Liver (tissue), 9 donors: ENCODE measurements around the gene NELL1. TPM values are rescaled to one million over a fixed set of nuclear protein-coding genes. Genes with fewer than 3 reads are reported as not detected.
"Not testable (repeated sequence)": the region's sequence is repeated elsewhere in the genome, so short reads cannot be mapped to it uniquely, and the experiment has no call there.

ENCODE experiments used
- DNase-seq: peaks from one replicate; pipeline ENCODE4 v3.0.0-alpha.2; 2017; ENCODE audit warnings: low spot score
- H3K27ac ChIP-seq, 2 donors: one replicate each; pipeline ENCODE4 v1.7.0; 2013; ENCODE audit warnings: inconsistent platforms in 2 of 2, low read length in 2 of 2, control low read depth in 1 of 2, low read depth in 1 of 2, mild to moderate bottlenecking in 1 of 2
- H3K27me3 ChIP-seq, 4 donors: one replicate each; pipeline versions ENCODE4 v1.6.1 to v1.7.0; 2013; ENCODE audit warnings: low read length in 3 of 4, inconsistent platforms in 1 of 4, mild to moderate bottlenecking in 1 of 4, moderate library complexity in 1 of 4; ENCODE audit not compliant: control insufficient read depth in 4 of 4, insufficient read depth in 4 of 4
- H3K36me3 ChIP-seq, 4 donors: one replicate each; pipeline versions ENCODE4 v1.6.1 to v1.7.0; 2013; ENCODE audit warnings: low read length in 3 of 4, mild to moderate bottlenecking in 3 of 4, low read depth in 1 of 4, moderate library complexity in 1 of 4; ENCODE audit not compliant: control insufficient read depth in 4 of 4, insufficient read depth in 3 of 4
- H3K4me1 ChIP-seq, 4 donors: one replicate each; pipeline versions ENCODE4 v1.6.1 to v1.7.0; 2013; ENCODE audit warnings: low read length in 3 of 4, mild to moderate bottlenecking in 3 of 4, moderate library complexity in 1 of 4; ENCODE audit not compliant: control insufficient read depth in 4 of 4, insufficient read depth in 4 of 4
- H3K4me3 ChIP-seq, 3 donors: one replicate each; pipeline versions ENCODE4 v1.6.1 to v1.7.0; 2013; ENCODE audit warnings: low read length in 3 of 3, control low read depth in 1 of 3, low read depth in 1 of 3, mild to moderate bottlenecking in 1 of 3
- H3K9ac ChIP-seq, 2 donors: one replicate each; pipeline ENCODE4 v1.7.0; 2013; ENCODE audit warnings: low read length in 2 of 2, mild to moderate bottlenecking in 2 of 2, moderate library complexity in 2 of 2, control low read depth in 1 of 2, low read depth in 1 of 2
- H3K9me3 ChIP-seq, 4 donors: one replicate each; pipeline versions ENCODE4 v1.6.1 to v1.7.0; 2013; ENCODE audit warnings: low read length in 3 of 4; ENCODE audit not compliant: control insufficient read depth in 4 of 4
- ATF3 ChIP-seq: IDR thresholded peaks from 2 replicates; pipeline ENCODE4 v1.6.1; 2016; ENCODE audit warnings: antibody characterized with exemption
- CTCF ChIP-seq: fragments of 150-350 bp; IDR thresholded peaks from 2 replicates; pipeline ENCODE4 v1.5.1; 2017; ENCODE audit warnings: improper control_type of control experiment, low read depth, low read length; ENCODE audit not compliant: missing input control
- EGR1 ChIP-seq, 2 donors: IDR thresholded peaks; 2 replicates each; pipeline ENCODE4 v1.6.1; 2016 to 2018; ENCODE audit warnings: antibody characterized with exemption in 2 of 2, low read depth in 2 of 2
- FOXA1 ChIP-seq: IDR thresholded peaks from 2 replicates; pipeline ENCODE4 v1.6.1; 2016; ENCODE audit warnings: antibody characterized with exemption
- FOXA2 ChIP-seq: IDR thresholded peaks from 2 replicates; pipeline ENCODE4 v1.6.1; 2016; ENCODE audit warnings: antibody characterized with exemption
- HNF4G ChIP-seq: IDR thresholded peaks from 2 replicates; pipeline ENCODE4 v1.6.1; 2016; ENCODE audit warnings: antibody characterized with exemption
- JUND ChIP-seq, 2 donors: IDR thresholded peaks; 2 replicates each; pipeline ENCODE4 v1.6.1; 2016; ENCODE audit warnings: antibody characterized with exemption in 2 of 2
- MAX ChIP-seq: IDR thresholded peaks from 2 replicates; pipeline ENCODE4 v1.6.1; 2016; ENCODE audit warnings: antibody characterized with exemption
- NR2F2 ChIP-seq: IDR thresholded peaks from 2 replicates; pipeline ENCODE4 v1.6.1; 2016; ENCODE audit warnings: antibody characterized with exemption
- RAD21 ChIP-seq, 2 donors: IDR thresholded peaks; 2 replicates each; pipeline ENCODE4 v1.6.1; 2016; ENCODE audit warnings: antibody characterized with exemption in 2 of 2, mild to moderate bottlenecking in 2 of 2
- REST ChIP-seq: IDR thresholded peaks from 2 replicates; pipeline ENCODE4 v1.6.1; 2016; ENCODE audit warnings: antibody characterized with exemption, mild to moderate bottlenecking
- RXRA ChIP-seq, 2 donors: IDR thresholded peaks; 2 replicates each; pipeline ENCODE4 v1.6.1; 2017 to 2018; ENCODE audit warnings: antibody characterized with exemption in 2 of 2, mild to moderate bottlenecking in 1 of 2
- SP1 ChIP-seq: IDR thresholded peaks from 2 replicates; pipeline ENCODE4 v1.6.1; 2018; ENCODE audit warnings: antibody characterized with exemption, mild to moderate bottlenecking
- TAF1 ChIP-seq: conservative IDR thresholded peaks from 2 replicates; pipeline ENCODE4 v1.6.1; 2016; ENCODE audit warnings: antibody characterized with exemption, mild to moderate bottlenecking
- YY1 ChIP-seq: IDR thresholded peaks from 2 replicates; pipeline ENCODE4 v1.6.1; 2016; ENCODE audit warnings: antibody characterized with exemption, mild to moderate bottlenecking
- ZBTB33 ChIP-seq: IDR thresholded peaks from 2 replicates; pipeline ENCODE4 v1.6.1; 2016; ENCODE audit warnings: antibody characterized with exemption
- WGBS: extraction: QIAGEN DNeasy Blood & Tissue Kit; methylation state at CpG from one replicate; pipeline ENCODE4 v1.1.7; 2013; 5-methylcytosine and 5-hydroxymethylcytosine counted together
- polyA plus RNA-seq, 2 donors: library from polyadenylated mRNA; stranded (reverse) in 1 of 2; unstranded in 1 of 2; fragments of 200-250 nt in 1 of 2; fragments of >200 nt in 1 of 2; fragmentation: Nextera tagmentation in 1 of 2; extraction: Ambion mirVana in 1 of 2; gene quantifications; one replicate each; pipeline versions ENCODE4 v1.2.1 to v1.2.3, GENCODE V29; 2013 to 2015
- total RNA-seq, 2 donors: library from RNA; depleted of rRNA; stranded (reverse); fragments of >200 nt; gene quantifications; one replicate each; pipeline ENCODE4 v1.2.3, GENCODE V29; 2014
- donor health status: healthy.
- donor health status: healthy.
- donor health status: healthy.
- donor health status: healthy.
- donor health status: healthy.

The NELL1 gene
- total and polyA plus RNA-seq, 4 donors, result not detected

- DNase-seq, result no peak
- no peak overlapping the region for H3K9ac ChIP-seq
- H3K36me3 ChIP-seq, result no peaks in the 10 kb centered on the region
- 81% methylated on average over 6 of the region's 6 CpGs for WGBS
- TF ChIP-seq FOXA2, result no peak
- TF ChIP-seq YY1, result no peak
- TF ChIP-seq ZBTB33, result no peak
- TF ChIP-seq REST, result no peak
- no peak for TF ChIP-seq CTCF
- no peak for TF ChIP-seq JUND (IDR thresholded peaks at IDR 0.05)
- no peak for TF ChIP-seq ATF3
- TF ChIP-seq RAD21 (IDR thresholded peaks at IDR 0.05), result no peak
- no peak for TF ChIP-seq HNF4G
- no peak for TF ChIP-seq EGR1 (IDR thresholded peaks at IDR 0.05; ENCODE audit: low read depth in 2 of 2)
- TF ChIP-seq TAF1, result no peak
- TF ChIP-seq RXRA (IDR thresholded peaks at IDR 0.05), result no peak
- TF ChIP-seq MAX, result no peak
- no peak for TF ChIP-seq FOXA1
- no peak for TF ChIP-seq SP1
- TF ChIP-seq NR2F2, result no peak
- H3K9me3 ChIP-seq, result no peaks in the 10 kb centered on the region
- H3K4me3 ChIP-seq, result no peak overlapping the region
- no peak overlapping the region for H3K27ac ChIP-seq
- H3K4me1 ChIP-seq, result no peaks in the 10 kb centered on the region
- no peaks in the 10 kb centered on the region for H3K27me3 ChIP-seq
Observed at GRCh38 chr11:21133722-21134121, 464.3 kb downstream of the NELL1 start.

- no peaks in the 10 kb centered on the region for H3K27me3 ChIP-seq
- no peaks in the 10 kb centered on the region for H3K4me1 ChIP-seq
- no peak overlapping the region for H3K9ac ChIP-seq
- no peaks in the 10 kb centered on the region for H3K36me3 ChIP-seq
- H3K4me3 ChIP-seq, result no peak overlapping the region
- TF ChIP-seq YY1, result no peak
- no peak for TF ChIP-seq RAD21 (IDR thresholded peaks at IDR 0.05)
- TF ChIP-seq SP1, result no peak
- no peak for TF ChIP-seq MAX
- no peak for TF ChIP-seq REST
- no peak for DNase-seq
- WGBS, result 55% methylated on average over 6 of the region's 6 CpGs
- H3K9me3 ChIP-seq, result no peaks in the 10 kb centered on the region
- no peak overlapping the region for H3K27ac ChIP-seq
Observed at GRCh38 chr11:21137803-21138202, 468.4 kb downstream of the NELL1 start.

- not testable (repeated sequence) for H3K27me3 ChIP-seq, H3K9ac ChIP-seq, H3K4me1 ChIP-seq, H3K36me3 ChIP-seq, H3K27ac ChIP-seq, H3K9me3 ChIP-seq, DNase-seq, H3K4me3 ChIP-seq
- WGBS, result 79% methylated on average over 4 of the region's 4 CpGs
Observed at GRCh38 chr11:21141557-21141956, 472.2 kb downstream of the NELL1 start.
